CD4-positive, alpha-beta T cell treated with Interleukin-2 at 100 ng/mL for 4 hours (primary cell): ENCODE data around the gene ERC2.

Source experiments
- DNase-seq: peaks from one replicate; pipeline ENCODE4 v3.0.0-alpha.2; 2020; ENCODE audit warnings: low spot score

Gene ERC2

GRCh38 chr3:56424885-56425284 is 43.4 kb downstream of the ERC2 start:
- no peak for DNase-seq

DNA sequence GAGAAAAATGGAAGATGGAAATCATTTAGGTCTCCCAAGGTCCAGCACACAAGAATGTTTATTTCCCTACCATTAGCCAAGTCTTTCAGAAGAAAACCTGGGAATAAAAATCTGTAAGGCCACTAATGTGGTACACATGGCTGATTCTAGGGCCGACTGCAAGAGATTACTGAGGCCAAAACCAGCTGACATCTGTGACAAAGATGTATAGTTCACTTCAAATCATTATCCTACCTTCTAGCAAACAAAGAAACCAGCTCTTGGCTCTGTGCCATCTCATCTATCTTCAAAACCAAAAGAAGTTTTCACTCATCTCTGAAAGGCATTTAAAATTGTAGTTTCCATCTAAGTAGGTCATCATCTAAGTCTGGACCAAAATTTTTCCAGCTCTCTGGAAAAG is 43.9 kb downstream of the ERC2 start:
- no peak for DNase-seq

GRCh38 chr3:56423661-56424099 is 44.6 kb downstream of the ERC2 start:
- DNase-seq: no peak

- no peak for DNase-seq
These were observed 46.0 kb downstream of the ERC2 start for GRCh38 chr3:56422316-56422715.

DNA sequence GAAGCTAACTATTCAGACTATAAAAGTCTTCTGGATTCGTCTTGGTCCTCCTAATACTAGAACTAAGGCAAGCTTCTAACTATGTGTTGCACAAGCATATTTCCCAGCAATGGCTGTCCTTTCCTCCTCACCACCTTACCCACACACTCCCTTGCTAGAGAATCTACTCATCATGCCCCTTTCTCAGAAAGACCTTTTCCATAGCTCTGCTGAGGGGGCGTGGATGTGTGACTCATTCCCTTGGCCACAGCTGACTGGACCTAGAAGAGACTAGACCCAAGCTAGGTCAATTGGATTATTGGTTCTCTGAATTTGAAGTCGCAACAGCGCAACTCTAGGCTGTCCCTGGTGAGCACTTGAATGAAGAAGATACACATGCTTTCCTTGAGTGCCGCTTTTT is 47.1 kb downstream of the ERC2 start:
- no peak for DNase-seq

GRCh38 chr3:56415652-56416051 is 52.6 kb downstream of the ERC2 start:
- DNase-seq: no peak

GRCh38 chr3:56413911-56414310 is 54.4 kb downstream of the ERC2 start:
- DNase-seq: no peak

DNA sequence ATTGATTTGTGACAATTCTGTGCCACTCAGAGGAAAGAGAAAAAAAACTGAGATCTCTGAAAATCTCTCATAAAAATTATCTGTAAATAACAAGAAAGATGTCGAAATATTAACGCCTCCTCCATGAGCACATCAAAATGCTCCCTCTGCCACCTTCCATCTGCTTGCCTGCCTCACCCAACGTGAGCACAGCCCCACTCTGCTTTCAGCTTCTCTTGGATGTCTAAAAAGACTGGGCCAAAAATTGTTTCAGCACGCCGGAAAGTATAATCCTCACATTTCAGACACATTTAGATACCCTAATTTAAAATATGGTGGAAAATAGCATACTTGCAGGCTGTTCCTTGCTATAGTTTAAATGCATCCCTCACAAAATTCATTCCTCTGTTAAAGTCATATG is 57.1 kb downstream of the ERC2 start:
- DNase-seq: no peak

GRCh38 chr3:56410576-56410975 is 57.7 kb downstream of the ERC2 start:
- no peak for DNase-seq

DNA sequence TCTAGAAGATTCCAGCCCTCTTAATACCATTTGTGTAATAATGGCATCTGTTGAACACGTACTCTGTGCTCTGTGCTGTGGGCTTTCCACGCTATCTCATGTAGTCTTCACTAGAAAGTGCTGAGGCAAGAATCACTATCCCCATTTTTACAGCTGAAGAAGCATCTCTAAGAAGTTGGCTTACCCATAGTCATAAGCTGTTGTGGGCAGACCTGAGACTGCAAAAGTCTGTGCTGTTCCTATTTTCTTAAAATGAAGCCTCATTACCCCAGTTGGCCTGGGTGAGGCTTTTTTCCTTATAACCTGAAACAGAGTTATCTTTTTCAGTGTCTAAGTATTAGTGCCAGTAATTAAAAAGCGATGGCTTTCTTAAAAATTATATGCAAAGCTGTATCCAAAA is 58.5 kb downstream of the ERC2 start:
- DNase-seq: no peak

GRCh38 chr3:56408761-56409196 is 59.5 kb downstream of the ERC2 start:
- DNase-seq: no peak

GRCh38 chr3:56406826-56407515 is 61.3 kb downstream of the ERC2 start:
- DNase-seq: no peak

- DNase-seq: no peak
These were observed 63.4 kb downstream of the ERC2 start for GRCh38 chr3:56404884-56405283.

- DNase-seq: no peak
These were observed 69.6 kb downstream of the ERC2 start for GRCh38 chr3:56398659-56399058.

- no peak for DNase-seq
These were observed 70.5 kb downstream of the ERC2 start for GRCh38 chr3:56397798-56398197.

DNA sequence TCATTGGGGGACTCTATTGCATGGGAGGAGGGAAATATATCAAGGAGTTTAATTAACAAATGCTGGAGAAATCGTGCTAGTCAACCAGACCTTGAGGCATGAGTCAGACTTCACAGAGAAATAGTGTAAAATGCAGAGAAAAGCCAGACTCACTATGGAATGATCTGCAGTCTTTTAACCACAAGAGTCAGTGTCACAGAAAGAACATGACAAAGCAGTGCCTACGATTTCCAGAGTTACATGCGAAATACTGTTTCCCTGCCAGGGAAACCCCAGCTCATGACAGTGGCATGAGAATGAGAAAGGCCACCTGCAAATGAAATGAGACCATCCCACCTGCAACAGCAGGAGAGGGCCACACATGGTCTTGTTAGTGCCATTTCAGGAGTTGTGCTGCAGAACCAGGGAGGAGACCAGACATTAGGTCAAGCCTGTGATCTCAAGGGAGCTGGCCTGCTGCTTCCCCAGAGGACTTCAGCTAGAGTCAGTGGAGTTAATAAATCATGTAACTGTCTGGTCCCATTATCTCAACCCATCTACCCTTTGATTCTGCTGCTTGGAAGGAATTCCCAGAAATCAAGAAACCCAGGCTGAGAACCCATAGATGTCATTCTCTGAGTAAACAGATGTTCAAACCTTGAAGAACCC is 79.0 kb downstream of the ERC2 start:
- DNase-seq: no peak

DNA sequence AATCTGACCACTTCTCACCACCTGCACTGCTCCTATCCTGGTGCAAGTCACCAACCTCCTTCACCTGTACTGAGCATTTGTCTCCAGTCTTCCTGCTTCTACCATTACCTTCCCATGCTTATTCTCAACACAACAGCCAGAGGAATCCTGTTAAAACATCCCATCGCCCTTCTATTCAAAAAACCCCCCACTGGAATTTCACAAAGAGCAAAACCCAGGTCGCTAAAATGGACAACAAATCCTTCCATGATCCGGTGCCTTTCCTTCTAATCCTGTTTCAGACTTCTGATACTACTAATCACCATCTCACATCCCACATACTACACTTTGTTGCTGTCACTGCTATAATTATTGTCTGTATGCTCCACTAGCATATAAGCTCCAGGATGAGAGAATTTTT is 85.2 kb downstream of the ERC2 start:
- no peak for DNase-seq

GRCh38 chr3:56379723-56380287 is 88.5 kb downstream of the ERC2 start:
- DNase-seq: no peak

DNA sequence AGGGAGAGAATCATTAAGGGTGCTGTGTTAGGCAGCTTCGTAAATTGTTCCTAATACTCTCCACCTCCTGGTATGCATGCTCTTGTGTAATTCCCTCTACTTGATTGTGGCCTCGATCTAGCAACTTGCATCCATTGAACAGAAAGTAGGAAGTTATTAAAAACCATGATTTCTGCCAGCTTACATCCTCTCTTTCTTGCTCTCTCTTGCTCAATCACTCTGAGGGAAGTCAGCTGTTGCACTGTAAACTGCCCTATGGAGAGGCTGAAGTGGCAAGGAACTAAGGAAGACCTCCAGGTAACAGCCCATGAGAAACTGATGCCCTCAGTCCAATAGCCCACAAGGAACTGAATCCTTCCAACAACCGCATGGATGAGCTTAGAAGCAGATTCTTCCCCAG is 92.6 kb downstream of the ERC2 start:
- no peak for DNase-seq

- no peak for DNase-seq
These were observed 94.9 kb downstream of the ERC2 start for GRCh38 chr3:56373386-56373785.

DNA sequence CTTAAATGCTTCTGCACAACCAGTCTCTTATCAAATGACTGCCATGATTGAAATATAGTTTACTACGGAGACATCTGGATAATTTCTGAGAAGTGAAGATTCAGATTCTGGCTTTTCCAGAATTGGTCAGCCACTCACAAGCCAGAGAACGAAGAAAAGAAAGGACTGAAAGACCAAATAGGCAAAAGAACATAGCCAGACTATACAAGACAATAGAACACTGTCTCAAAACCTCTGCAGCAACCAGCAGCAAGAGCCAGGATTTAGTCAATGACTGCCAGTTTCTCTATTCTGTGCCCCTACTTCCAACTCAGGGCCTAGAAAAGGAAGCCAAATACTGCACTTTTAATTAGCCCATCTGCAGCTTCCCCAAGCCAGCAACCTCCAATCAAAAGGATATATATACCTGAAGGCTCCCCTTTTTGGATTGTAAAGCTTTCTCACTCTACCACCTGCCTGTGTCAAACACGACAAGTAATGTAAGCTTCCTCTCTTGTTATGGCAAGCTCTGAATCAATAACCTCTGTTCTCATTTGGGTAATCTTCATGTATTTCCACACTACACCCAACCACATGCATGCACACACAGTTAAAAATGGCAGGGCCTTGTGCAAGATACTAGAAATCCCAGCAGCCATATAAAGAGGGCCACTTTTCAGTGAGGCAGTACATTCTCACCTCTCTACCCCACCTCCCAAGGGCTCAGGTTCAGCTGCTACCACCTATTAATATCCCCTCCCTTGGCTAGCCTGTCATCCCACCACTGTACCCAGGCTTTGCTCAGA is 97.1 kb downstream of the ERC2 start:
- no peak for DNase-seq

DNA sequence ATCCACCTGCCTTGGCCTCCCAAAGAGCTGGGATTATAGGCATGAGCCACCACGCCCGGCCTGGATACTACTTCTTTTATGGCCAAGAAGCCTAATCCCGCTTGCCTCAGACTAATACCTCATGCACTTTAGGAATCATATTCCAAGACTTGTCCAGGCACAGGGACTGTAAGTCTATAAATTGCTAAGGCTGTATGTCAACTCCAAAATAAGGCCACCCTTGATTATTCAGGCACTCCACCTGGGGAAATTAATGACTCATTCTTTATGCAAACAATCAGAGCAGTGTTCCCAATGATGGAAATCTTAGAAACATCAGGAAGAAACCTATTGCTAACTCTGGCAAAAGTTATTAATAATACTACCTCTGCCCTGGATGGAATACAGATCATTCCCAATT is 98.4 kb downstream of the ERC2 start:
- no peak for DNase-seq

- no peak for DNase-seq
These were observed 99.4 kb downstream of the ERC2 start for GRCh38 chr3:56368846-56369245.
